Subcutaneous abdominal adipose tissue (tissue), 5 donors: ENCODE measurements around the gene PDE4A.

Experiments used
- H3K27ac ChIP-seq: one replicate; pipeline ENCODE4 v1.7.0; 2013; ENCODE audit warnings: low read depth, mild to moderate bottlenecking, inconsistent platforms, low read length, moderate library complexity
- H3K27me3 ChIP-seq, 5 donors: one replicate each; pipeline ENCODE4 v1.7.0; 2013; ENCODE audit warnings: low read length in 5 of 5, inconsistent platforms in 1 of 5; ENCODE audit not compliant: control insufficient read depth in 5 of 5, insufficient read depth in 4 of 5
- H3K36me3 ChIP-seq, 5 donors: one replicate each; pipeline ENCODE4 v1.7.0; 2013; ENCODE audit warnings: low read length in 5 of 5; ENCODE audit not compliant: control insufficient read depth in 5 of 5, insufficient read depth in 5 of 5
- H3K4me1 ChIP-seq, 5 donors: one replicate each; pipeline ENCODE4 v1.7.0; 2013; ENCODE audit warnings: low read length in 5 of 5, mild to moderate bottlenecking in 3 of 5, moderate library complexity in 1 of 5; ENCODE audit not compliant: control insufficient read depth in 5 of 5, insufficient read depth in 5 of 5
- H3K4me3 ChIP-seq, 5 donors: one replicate each; pipeline ENCODE4 v1.7.0; 2013; ENCODE audit warnings: low read length in 5 of 5, low read depth in 1 of 5
- H3K9ac ChIP-seq, 5 donors: one replicate each; pipeline ENCODE4 v1.7.0; 2013; ENCODE audit warnings: low read length in 5 of 5, mild to moderate bottlenecking in 4 of 5, moderate library complexity in 3 of 5
- H3K9me3 ChIP-seq, 5 donors: one replicate each; pipeline ENCODE4 v1.7.0; 2013; ENCODE audit warnings: low read length in 5 of 5; ENCODE audit not compliant: control insufficient read depth in 5 of 5
- donor health status: healthy.
- donor health status: healthy.
- donor health status: healthy.
- donor health status: healthy.
- donor health status: healthy.

The PDE4A gene

GRCh38 chr19:10501971-10502523 lies 81.7 kb downstream of the PDE4A start:
- H3K4me3 ChIP-seq: peak overlapping the region; percentile 67 to 93 (median 85)
- H3K9me3 ChIP-seq: no peaks in the 10 kb centered on the region
- H3K27me3 ChIP-seq: no peaks in the 10 kb centered on the region
- peaks cover 0 to 17% (median 13%) of the 10 kb centered on the region in 5 donors for H3K36me3 ChIP-seq
- peak overlapping the region; percentile 63 to 97 (median 95) for H3K9ac ChIP-seq
- peaks cover 4 to 60% (median 48%) of the 10 kb centered on the region in 5 donors for H3K4me1 ChIP-seq
- H3K27ac ChIP-seq: peak overlapping the region; percentile 91

GRCh38 chr19:10502524-10503001 lies 82.2 kb downstream of the PDE4A start:
- Histone ChIP-seq H3K4me1 (peaks cover 4 to 55% (median 44%) of the 10 kb centered on the region in 5 donors), H3K4me3 (peak overlapping the region in 4 of 5 donors; percentile 77 to 93 (median 86)), H3K9ac (peak overlapping the region; percentile 63 to 97 (median 95)), H3K9me3 (no peaks in the 10 kb centered on the region), H3K27me3 (no peaks in the 10 kb centered on the region), H3K36me3 (peaks cover 0 to 12% (median 9%) of the 10 kb centered on the region in 5 donors), H3K27ac (peak overlapping the region; percentile 91)

GRCh38 chr19:10503002-10503789 lies 82.9 kb downstream of the PDE4A start, which contains the start of gene KEAP1:
Gene KEAP1, minus strand, starts transcription at chr19:10503356. Its CDS starts 3,323 bp downstream, at chr19:10500033.
- H3K4me1 ChIP-seq: peaks cover 4 to 51% (median 38%) of the 10 kb centered on the region in 5 donors

GRCh38 chr19:10505583-10506229 lies 85.4 kb downstream of the PDE4A start:
- Histone ChIP-seq H3K27me3 (peaks cover 0 to 6% (median 0%) of the 10 kb centered on the region in 5 donors), H3K9me3 (no peaks in the 10 kb centered on the region), H3K9ac (no peak overlapping the region), H3K4me1 (peaks cover 2 to 34% (median 16%) of the 10 kb centered on the region in 5 donors), H3K4me3 (peak overlapping the region in 3 of 5 donors; percentile 2 to 22 (median 8)), H3K36me3 (no peaks in the 10 kb centered on the region), H3K27ac (no peak overlapping the region)

More at GRCh38 chr19:10503002-10503789, 82.9 kb downstream of the PDE4A start, which contains the start of gene KEAP1:
- Histone ChIP-seq H3K27me3 (no peaks in the 10 kb centered on the region), H3K9ac (peak within 1 kb of the TSS; percentile 63 to 97 (median 95)), H3K36me3 (peaks cover 0 to 11% (median 9%) of the 10 kb centered on the region in 5 donors), H3K4me3 (peak within 1 kb of the TSS; percentile 15 to 93 (median 85)), H3K9me3 (no peaks in the 10 kb centered on the region), H3K27ac (peak within 1 kb of the TSS; percentile 91)

GRCh38 chr19:10508036-10508435 lies 87.7 kb downstream of the PDE4A start:
- Histone ChIP-seq H3K4me3 (no peak overlapping the region), H3K9me3 (no peaks in the 10 kb centered on the region), H3K36me3 (no peaks in the 10 kb centered on the region), H3K4me1 (peaks cover 0 to 19% (median 7%) of the 10 kb centered on the region in 5 donors), H3K9ac (no peak overlapping the region), H3K27me3 (peaks cover 0 to 9% (median 2%) of the 10 kb centered on the region in 5 donors), H3K27ac (no peak overlapping the region)

GRCh38 chr19:10508707-10509106 lies 88.4 kb downstream of the PDE4A start:
- no peak overlapping the region for H3K4me3 ChIP-seq
- peaks cover 5 to 15% (median 9%) of the 10 kb centered on the region in 5 donors for H3K27me3 ChIP-seq
- H3K27ac ChIP-seq: no peak overlapping the region
- peaks cover 0 to 12% (median 2%) of the 10 kb centered on the region in 5 donors for H3K4me1 ChIP-seq
- no peaks in the 10 kb centered on the region for H3K9me3 ChIP-seq
- no peak overlapping the region for H3K9ac ChIP-seq
- H3K36me3 ChIP-seq: no peaks in the 10 kb centered on the region

GRCh38 chr19:10510301-10510802 lies 90.0 kb downstream of the PDE4A start:
- H3K9me3 ChIP-seq: no peaks in the 10 kb centered on the region
- no peak overlapping the region for H3K27ac ChIP-seq
- no peaks in the 10 kb centered on the region for H3K36me3 ChIP-seq
- H3K9ac ChIP-seq: no peak overlapping the region
- peaks cover 0 to 20% (median 2%) of the 10 kb centered on the region in 5 donors for H3K4me1 ChIP-seq
- no peak overlapping the region for H3K4me3 ChIP-seq
- peaks cover 19 to 30% (median 23%) of the 10 kb centered on the region in 5 donors for H3K27me3 ChIP-seq

GRCh38 chr19:10513223-10513622 lies 92.9 kb downstream of the PDE4A start:
- Histone ChIP-seq H3K27me3 (peaks cover 27 to 58% (median 40%) of the 10 kb centered on the region in 5 donors), H3K27ac (no peak overlapping the region), H3K4me3 (no peak overlapping the region), H3K36me3 (no peaks in the 10 kb centered on the region), H3K9me3 (no peaks in the 10 kb centered on the region), H3K4me1 (peaks cover 0 to 30% (median 14%) of the 10 kb centered on the region in 5 donors), H3K9ac (no peak overlapping the region)

- Histone ChIP-seq H3K9me3 (no peaks in the 10 kb centered on the region), H3K4me3 (no peak overlapping the region), H3K27me3 (peaks cover 35 to 70% (median 51%) of the 10 kb centered on the region in 5 donors)
These were observed 94.1 kb downstream of the PDE4A start for GRCh38 chr19:10514211-10515145.

More at GRCh38 chr19:10514211-10515145, 94.1 kb downstream of the PDE4A start:
- Histone ChIP-seq H3K9ac (no peak overlapping the region), H3K36me3 (no peaks in the 10 kb centered on the region), H3K27ac (no peak overlapping the region), H3K4me1 (peaks cover 0 to 37% (median 20%) of the 10 kb centered on the region in 5 donors)
